Loucy (cell line): ENCODE results near the gene JAG2.

Source experiments
- EZH2phosphoT487 ChIP-seq: fragments of 200-600 bp; IDR thresholded peaks from 2 replicates; pipeline ENCODE4 v1.6.1; 2018; ENCODE audit warnings: antibody characterized with exemption, mild to moderate bottlenecking, moderate library complexity, borderline replicate concordance
- TF ChIP-seq, protein P1 (sequence below): fragments of 200-600 bp; sonication (generic); conservative IDR thresholded peaks from 2 replicates; pipeline ENCODE4 v1.5.1; 2014; ENCODE audit warnings: mild to moderate bottlenecking, antibody characterized with exemption, low read length

DNA sequence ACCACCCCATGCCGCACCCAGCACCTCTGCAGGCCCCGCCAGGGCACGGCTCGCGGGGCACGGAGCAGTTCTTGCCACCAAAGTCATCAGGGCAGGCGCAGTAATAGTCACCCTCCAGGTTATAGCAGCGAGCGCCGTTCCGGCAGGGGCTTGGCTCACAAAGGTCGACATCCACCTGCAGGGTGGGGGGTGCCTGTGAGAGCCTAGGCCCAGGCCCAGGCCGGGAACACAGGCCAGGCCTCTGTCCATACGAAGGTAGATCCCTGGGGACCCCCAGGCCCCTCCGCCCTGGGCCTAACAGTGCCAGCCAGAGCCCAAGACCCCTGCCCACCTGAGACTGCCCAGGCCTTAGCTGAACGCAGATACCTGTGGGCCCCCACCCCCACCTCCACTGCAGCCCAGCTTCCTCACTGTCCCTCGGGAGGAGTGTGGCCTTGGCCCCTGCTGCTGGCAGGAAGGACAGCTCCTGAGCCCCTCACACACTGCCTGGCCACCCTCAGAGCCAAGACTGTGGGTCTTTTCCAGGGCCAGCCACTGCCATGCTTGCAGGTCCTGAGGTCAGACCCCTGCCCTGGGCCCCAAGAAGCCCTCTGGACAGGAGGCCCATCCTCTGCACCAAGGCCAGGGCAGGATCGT, 19.3 kb downstream of the JAG2 start:
- TF ChIP-seq, protein P1, sequence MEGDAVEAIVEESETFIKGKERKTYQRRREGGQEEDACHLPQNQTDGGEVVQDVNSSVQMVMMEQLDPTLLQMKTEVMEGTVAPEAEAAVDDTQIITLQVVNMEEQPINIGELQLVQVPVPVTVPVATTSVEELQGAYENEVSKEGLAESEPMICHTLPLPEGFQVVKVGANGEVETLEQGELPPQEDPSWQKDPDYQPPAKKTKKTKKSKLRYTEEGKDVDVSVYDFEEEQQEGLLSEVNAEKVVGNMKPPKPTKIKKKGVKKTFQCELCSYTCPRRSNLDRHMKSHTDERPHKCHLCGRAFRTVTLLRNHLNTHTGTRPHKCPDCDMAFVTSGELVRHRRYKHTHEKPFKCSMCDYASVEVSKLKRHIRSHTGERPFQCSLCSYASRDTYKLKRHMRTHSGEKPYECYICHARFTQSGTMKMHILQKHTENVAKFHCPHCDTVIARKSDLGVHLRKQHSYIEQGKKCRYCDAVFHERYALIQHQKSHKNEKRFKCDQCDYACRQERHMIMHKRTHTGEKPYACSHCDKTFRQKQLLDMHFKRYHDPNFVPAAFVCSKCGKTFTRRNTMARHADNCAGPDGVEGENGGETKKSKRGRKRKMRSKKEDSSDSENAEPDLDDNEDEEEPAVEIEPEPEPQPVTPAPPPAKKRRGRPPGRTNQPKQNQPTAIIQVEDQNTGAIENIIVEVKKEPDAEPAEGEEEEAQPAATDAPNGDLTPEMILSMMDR = no peak
- TF ChIP-seq EZH2phosphoT487 = no peak
